Ammon's horn (tissue), 1 donor: ENCODE data around the gene TNFRSF14.

Experiments used
- DNase-seq: peaks from one replicate; pipeline ENCODE4 v3.0.0-alpha.2; 2016; ENCODE audit warnings: low spot score

TNFRSF14 gene

GRCh38 chr1:2587860-2588571 is 31.8 kb downstream of the TNFRSF14 start:
- DNase-seq, result no peak

GRCh38 chr1:2588661-2589430 is 32.7 kb downstream of the TNFRSF14 start:
- DNase-seq, result no peak

GRCh38 chr1:2589431-2590232 is 33.5 kb downstream of the TNFRSF14 start:
- no peak for DNase-seq

GRCh38 chr1:2590233-2591141 is 34.3 kb downstream of the TNFRSF14 start:
- no peak for DNase-seq

GRCh38 chr1:2591233-2591580 is 35.0 kb downstream of the TNFRSF14 start:
- no peak for DNase-seq

- DNase-seq, result no peak
Observed at GRCh38 chr1:2591581-2592261, 35.5 kb downstream of the TNFRSF14 start.

- DNase-seq, result no peak
Observed at GRCh38 chr1:2592672-2593071, 36.5 kb downstream of the TNFRSF14 start.

- DNase-seq, result no peak
Observed at GRCh38 chr1:2593251-2593878, 37.2 kb downstream of the TNFRSF14 start.

GRCh38 chr1:2594001-2594640 is 38.0 kb downstream of the TNFRSF14 start:
- DNase-seq, result no peak

GRCh38 chr1:2594641-2595131 is 38.5 kb downstream of the TNFRSF14 start:
- DNase-seq, result no peak

- DNase-seq, result no peak
Observed at GRCh38 chr1:2595261-2595811, 39.2 kb downstream of the TNFRSF14 start.

- no peak for DNase-seq
Observed at GRCh38 chr1:2595812-2596529, 39.8 kb downstream of the TNFRSF14 start.

- DNase-seq, result no peak
Observed at GRCh38 chr1:2596530-2597333, 40.6 kb downstream of the TNFRSF14 start.

- DNase-seq, result no peak
Observed at GRCh38 chr1:2597441-2598328, 41.5 kb downstream of the TNFRSF14 start.

- DNase-seq, result peak; percentile 0
Observed at GRCh38 chr1:2598329-2598931, 42.3 kb downstream of the TNFRSF14 start.

- DNase-seq, result no peak
Observed at GRCh38 chr1:2601721-2602303, 45.6 kb downstream of the TNFRSF14 start.
